T-cell (primary cell): ENCODE results near the gene OR51S1. TPM values are rescaled to one million over a fixed set of nuclear protein-coding genes. Genes with fewer than 3 reads are reported as not detected.

Source experiments
- ATAC-seq, 4 experiments: fragments of 200-7000 bp in 3 of 4; fragments of 150-1000 bp in 1 of 4; cut with Tn5 transposase; replicated peaks in 1 of 4; 1 replicate in 3 of 4; 2 replicates in 1 of 4; pipeline ENCODE4 v1.10.0; 2021; ENCODE audit warnings: moderate library complexity in 3 of 4, mild to moderate bottlenecking in 2 of 4, moderate number of reproducible peaks in 1 of 4
- CTCF ChIA-PET, 2 donors: fragments of 300-600 bp; sonication (Branson Sonifier 250); formaldehyde crosslinking; loops; one replicate each; lab custom pipeline; 2022; ENCODE audit warnings: antibody characterized with exemption in 2 of 2; lab: Charles Lee
- POLR2A ChIA-PET, 2 donors: fragments of 300-600 bp; sonication (Branson Sonifier 250); formaldehyde crosslinking; loops; one replicate each; lab custom pipeline; 2022; ENCODE audit warnings: antibody characterized with exemption in 2 of 2; lab: Charles Lee
- DNase-seq, 35 experiments: peaks; one replicate each; pipeline versions ENCODE4 v3.0.0 to v3.0.0-alpha.2; 2013 to 2023
- H3K27ac ChIP-seq: one replicate; pipeline ENCODE4 v1.5.1; 2013; ENCODE audit warnings: low read length
- H3K27me3 ChIP-seq, 2 experiments: replicated peaks in 1 of 2; 1 replicate in 1 of 2; 2 replicates in 1 of 2; pipeline versions ENCODE4 v1.6.1 to v1.7.0; 2013; ENCODE audit warnings: low read length in 1 of 2, mixed read lengths in 1 of 2; ENCODE audit not compliant: control insufficient read depth in 2 of 2, insufficient read depth in 2 of 2; ENCODE audit errors: extremely low read depth in 1 of 2
- H3K36me3 ChIP-seq, 2 donors: 1 replicate in 1 of 2; 2 replicates in 1 of 2; pipeline versions ENCODE4 v1.6.1 to v1.7.0; 2013; ENCODE audit warnings: low read length in 1 of 2; ENCODE audit not compliant: control insufficient read depth in 2 of 2, insufficient read depth in 1 of 2; ENCODE audit errors: extremely low read depth in 1 of 2
- H3K4me1 ChIP-seq, 2 experiments: 1 replicate in 1 of 2; 2 replicates in 1 of 2; pipeline versions ENCODE4 v1.6.1 to v1.7.0; 2013; ENCODE audit warnings: low read length in 2 of 2, mixed read lengths in 1 of 2; ENCODE audit not compliant: insufficient read depth in 2 of 2, control insufficient read depth in 1 of 2; ENCODE audit errors: extremely low read depth in 1 of 2
- H3K4me3 ChIP-seq, 2 donors: 1 replicate in 1 of 2; 2 replicates in 1 of 2; pipeline versions ENCODE4 v1.5.1 to v1.7.0; 2013; ENCODE audit warnings: mild to moderate bottlenecking in 2 of 2, low read length in 1 of 2, moderate library complexity in 1 of 2; ENCODE audit not compliant: control insufficient read depth in 1 of 2; ENCODE audit errors: extremely low read depth in 1 of 2
- H3K9me3 ChIP-seq: 2 replicates; pipeline ENCODE4 v1.7.0; 2013
- H3K27ac Mint-ChIP-seq, 2 donors: one replicate each; pipeline ENCODE4 v1.8.0; 2020 to 2021; ENCODE audit warnings: mild to moderate bottlenecking in 2 of 2, mixed read lengths in 2 of 2
- H3K27me3 Mint-ChIP-seq, 2 donors: one replicate each; pipeline ENCODE4 v1.8.0; 2021 to 2022; ENCODE audit warnings: mixed read lengths in 2 of 2
- H3K36me3 Mint-ChIP-seq: one replicate; pipeline ENCODE4 v1.8.0; 2021; ENCODE audit warnings: mixed read lengths
- H3K4me1 Mint-ChIP-seq, 3 donors: one replicate each; pipeline ENCODE4 v1.8.0; 2020 to 2022; ENCODE audit warnings: mixed read lengths in 3 of 3, mild to moderate bottlenecking in 1 of 3
- H3K4me3 Mint-ChIP-seq, 3 donors: one replicate each; pipeline ENCODE4 v1.8.0; 2020 to 2022; ENCODE audit warnings: mild to moderate bottlenecking in 3 of 3, mixed read lengths in 3 of 3, moderate library complexity in 3 of 3
- H3K9me3 Mint-ChIP-seq, 3 donors: one replicate each; pipeline ENCODE4 v1.8.0; 2020 to 2022; ENCODE audit warnings: mixed read lengths in 3 of 3
- WGBS: methylation state at CpG from one replicate; pipeline ENCODE4 v1.1.5; 2013; ENCODE audit warnings: missing lambda C conversion rate; ENCODE audit not compliant: insufficient coverage; 5-methylcytosine and 5-hydroxymethylcytosine counted together
- total RNA-seq, 35 experiments: library from RNA in 6 of 35; stranded (reverse) in 6 of 35; fragments of 120-200 nt in 1 of 35; gene quantifications; one replicate each; pipeline versions ENCODE4 v1.2.1 to v1.2.4 and lab custom pipeline; 2013 to 2026

OR51S1 gene, protein sequence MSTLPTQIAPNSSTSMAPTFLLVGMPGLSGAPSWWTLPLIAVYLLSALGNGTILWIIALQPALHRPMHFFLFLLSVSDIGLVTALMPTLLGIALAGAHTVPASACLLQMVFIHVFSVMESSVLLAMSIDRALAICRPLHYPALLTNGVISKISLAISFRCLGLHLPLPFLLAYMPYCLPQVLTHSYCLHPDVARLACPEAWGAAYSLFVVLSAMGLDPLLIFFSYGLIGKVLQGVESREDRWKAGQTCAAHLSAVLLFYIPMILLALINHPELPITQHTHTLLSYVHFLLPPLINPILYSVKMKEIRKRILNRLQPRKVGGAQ
- total RNA-seq (not detected), total RNA-seq (lab: John Stamatoyannopoulos, UW) (0 reads per million in 29 experiments)
- total RNA-seq (2013) = not detected

DNA sequence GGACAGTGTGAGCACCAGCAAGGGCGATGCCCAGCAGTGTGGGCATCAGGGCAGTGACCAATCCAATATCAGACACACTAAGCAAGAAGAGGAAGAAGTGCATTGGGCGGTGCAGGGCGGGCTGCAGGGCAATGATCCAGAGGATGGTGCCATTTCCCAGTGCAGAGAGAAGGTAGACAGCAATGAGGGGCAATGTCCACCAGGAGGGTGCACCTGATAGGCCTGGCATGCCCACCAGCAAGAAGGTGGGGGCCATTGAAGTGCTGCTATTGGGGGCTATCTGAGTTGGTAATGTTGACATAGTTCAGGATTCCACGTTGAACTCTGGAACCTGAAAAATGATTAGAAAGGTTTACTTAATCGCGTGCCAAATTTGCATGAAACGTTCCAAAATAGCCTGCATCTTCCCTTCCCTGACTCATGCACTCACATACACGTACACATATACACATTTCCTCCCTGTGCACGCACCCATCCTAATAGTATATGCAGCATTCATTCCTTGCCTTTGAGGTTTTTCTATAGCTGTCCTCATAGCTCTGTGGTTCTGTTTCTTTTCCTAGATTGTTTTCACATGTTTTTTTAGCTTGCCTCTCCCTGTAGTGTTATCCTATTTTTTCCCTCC, at the start of gene OR51S1:
TSS of gene OR51S1 (minus strand) at position 301 of the 625 bp plus-strand sequence. CDS start at position 301, 0 bp downstream.
- H3K9me3 Mint-ChIP-seq = no peaks in the 10 kb centered on the region
- no peaks in the 10 kb centered on the region for H3K36me3 ChIP-seq
- ChIA-PET CTCF (no interaction called here), POLR2A (no interaction called here)
- no peak within 1 kb of the TSS for H3K4me3 ChIP-seq
- DNase-seq (no peak), ATAC-seq (no peak)
- H3K27me3 ChIP-seq = peaks cover 0 to 6% of the 10 kb centered on the region in 2 experiments
- no peak within 1 kb of the TSS for H3K27ac Mint-ChIP-seq
- H3K36me3 Mint-ChIP-seq = no peaks in the 10 kb centered on the region
- H3K4me3 Mint-ChIP-seq = no peak within 1 kb of the TSS
- peaks cover 10 to 13% of the 10 kb centered on the region in 2 donors for H3K27me3 Mint-ChIP-seq
- no peak within 1 kb of the TSS for H3K27ac ChIP-seq
- WGBS = 75% methylated on average over 7 of the region's 9 CpGs
- H3K4me1 ChIP-seq = no peaks in the 10 kb centered on the region
- H3K9me3 ChIP-seq = no peaks in the 10 kb centered on the region
- no peaks in the 10 kb centered on the region for H3K4me1 Mint-ChIP-seq

GRCh38 chr11:4891996-4892640, 43.1 kb upstream of the OR51S1 start:
- DNase-seq = no peak
- no peaks in the 10 kb centered on the region for H3K36me3 ChIP-seq
- no peaks in the 10 kb centered on the region for H3K4me1 ChIP-seq
- H3K4me3 ChIP-seq = no peak overlapping the region
- Mint-ChIP-seq H3K27ac (no peak overlapping the region), H3K4me1 (no peaks in the 10 kb centered on the region), H3K27me3 (peaks cover 0 to 13% of the 10 kb centered on the region in 2 donors), H3K9me3 (peaks cover 0 to 5% (median 3%) of the 10 kb centered on the region in 3 donors), H3K36me3 (no peaks in the 10 kb centered on the region), H3K4me3 (no peak overlapping the region)
- no CpG with 5 or more reads among the region's 1 CpG for WGBS
- H3K27me3 ChIP-seq = no peaks in the 10 kb centered on the region
- no peak overlapping the region for H3K27ac ChIP-seq
- no peak for ATAC-seq
- no peaks in the 10 kb centered on the region for H3K9me3 ChIP-seq
- POLR2A ChIA-PET = no interaction called here
- CTCF ChIA-PET = no interaction called here

DNA sequence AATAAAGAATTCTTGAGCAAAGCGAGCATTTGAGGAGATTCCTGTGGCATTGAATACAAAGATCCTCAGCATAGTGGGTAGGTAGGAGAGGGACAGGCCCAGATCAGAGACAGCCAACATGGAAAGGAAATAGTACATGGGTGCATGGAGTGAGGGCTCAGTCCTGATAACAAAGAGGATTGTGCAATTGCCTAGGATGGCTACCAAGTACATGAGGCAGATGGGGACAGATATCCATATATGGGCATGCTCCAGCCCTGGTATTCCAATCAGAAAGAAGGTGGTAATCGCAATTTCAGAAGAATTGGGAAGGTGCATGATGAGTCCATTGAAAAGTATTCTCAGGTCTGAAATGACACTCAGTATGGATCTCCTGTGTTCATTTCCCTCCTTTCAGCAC, 41.3 kb upstream of the OR51S1 start:
- ATAC-seq (no peak), DNase-seq (no peak)
- no peak overlapping the region for H3K27ac ChIP-seq
- POLR2A ChIA-PET = no interaction called here
- CTCF ChIA-PET = no interaction called here
- H3K27ac Mint-ChIP-seq = no peak overlapping the region
- H3K27me3 ChIP-seq = no peaks in the 10 kb centered on the region
- peaks cover 0 to 13% of the 10 kb centered on the region in 2 donors for H3K27me3 Mint-ChIP-seq
- 82% methylated on average over 2 of the region's 2 CpGs for WGBS
- H3K4me3 Mint-ChIP-seq = no peak overlapping the region
- no peaks in the 10 kb centered on the region for H3K4me1 ChIP-seq
- no peaks in the 10 kb centered on the region for H3K4me1 Mint-ChIP-seq
- no peak overlapping the region for H3K4me3 ChIP-seq
- H3K9me3 Mint-ChIP-seq = peaks cover 0 to 5% (median 3%) of the 10 kb centered on the region in 3 donors
- no peaks in the 10 kb centered on the region for H3K36me3 Mint-ChIP-seq
- H3K9me3 ChIP-seq = no peaks in the 10 kb centered on the region
- H3K36me3 ChIP-seq = no peaks in the 10 kb centered on the region

GRCh38 chr11:4887591-4887990, 38.6 kb upstream of the OR51S1 start:
- no peak overlapping the region for H3K27ac ChIP-seq
- H3K9me3 ChIP-seq = no peaks in the 10 kb centered on the region
- H3K4me1 ChIP-seq = no peaks in the 10 kb centered on the region
- Mint-ChIP-seq H3K9me3 (peaks cover 0 to 5% (median 3%) of the 10 kb centered on the region in 3 donors), H3K27ac (no peak overlapping the region), H3K27me3 (peaks cover 0 to 10% of the 10 kb centered on the region in 2 donors), H3K4me1 (no peaks in the 10 kb centered on the region), H3K36me3 (no peaks in the 10 kb centered on the region), H3K4me3 (no peak overlapping the region)
- CTCF ChIA-PET = no interaction called here
- no peaks in the 10 kb centered on the region for H3K36me3 ChIP-seq
- no peak overlapping the region for H3K4me3 ChIP-seq
- no peak for DNase-seq
- POLR2A ChIA-PET = no interaction called here
- no CpG with 5 or more reads among the region's 1 CpG for WGBS
- ATAC-seq = no peak
- no peaks in the 10 kb centered on the region for H3K27me3 ChIP-seq

GRCh38 chr11:4886186-4886585, 37.2 kb upstream of the OR51S1 start:
- Mint-ChIP-seq H3K9me3 (peaks cover 0 to 5% (median 3%) of the 10 kb centered on the region in 3 donors), H3K4me1 (no peaks in the 10 kb centered on the region), H3K27ac (no peak overlapping the region), H3K27me3 (peaks cover 0 to 13% of the 10 kb centered on the region in 2 donors), H3K36me3 (no peaks in the 10 kb centered on the region), H3K4me3 (no peak overlapping the region)
- CTCF ChIA-PET = no interaction called here
- no peak for ATAC-seq
- no peaks in the 10 kb centered on the region for H3K36me3 ChIP-seq
- H3K4me1 ChIP-seq = no peaks in the 10 kb centered on the region
- no peak overlapping the region for H3K27ac ChIP-seq
- POLR2A ChIA-PET = no interaction called here
- no peak overlapping the region for H3K4me3 ChIP-seq
- WGBS = no CpG with 5 or more reads among the region's 3 CpGs
- no peaks in the 10 kb centered on the region for H3K9me3 ChIP-seq
- DNase-seq = no peak
- no peaks in the 10 kb centered on the region for H3K27me3 ChIP-seq

DNA sequence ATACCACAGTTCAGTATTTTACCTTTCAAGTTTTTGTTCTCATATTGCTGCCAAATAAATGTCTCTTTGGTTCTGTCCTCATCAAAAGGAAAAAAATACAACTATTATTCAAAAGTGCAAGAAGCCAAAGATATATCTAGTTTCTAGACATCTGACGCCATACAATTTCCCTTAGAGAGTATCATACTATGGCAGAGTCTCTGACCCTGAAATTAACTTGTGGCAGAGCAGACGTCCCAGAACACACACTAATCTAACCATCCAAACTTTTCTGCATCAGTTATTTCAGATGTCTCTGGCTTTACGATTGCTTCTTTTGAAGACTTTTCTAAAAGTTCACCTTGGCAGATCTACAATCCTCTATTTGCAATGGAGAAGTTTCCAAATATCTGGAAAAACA, 35.4 kb upstream of the OR51S1 start:
- peaks cover 0 to 13% of the 10 kb centered on the region in 2 donors for H3K27me3 Mint-ChIP-seq
- no peak for ATAC-seq
- DNase-seq = no peak
- ChIA-PET CTCF (no interaction called here), POLR2A (no interaction called here)
- Histone ChIP-seq H3K36me3 (no peaks in the 10 kb centered on the region), H3K27me3 (no peaks in the 10 kb centered on the region), H3K4me3 (no peak overlapping the region), H3K9me3 (no peaks in the 10 kb centered on the region), H3K4me1 (no peaks in the 10 kb centered on the region), H3K27ac (no peak overlapping the region)
- H3K27ac Mint-ChIP-seq = no peak overlapping the region
- H3K36me3 Mint-ChIP-seq = no peaks in the 10 kb centered on the region
- no peaks in the 10 kb centered on the region for H3K4me1 Mint-ChIP-seq
- 100% methylated on average over 1 of the region's 3 CpGs for WGBS
- no peaks in the 10 kb centered on the region for H3K9me3 Mint-ChIP-seq
- H3K4me3 Mint-ChIP-seq = no peak overlapping the region
